Skeletal muscle tissue (tissue), 4 donors: ENCODE measurements around the gene GPR135. TPM values are rescaled to one million over a fixed set of nuclear protein-coding genes. Genes with fewer than 3 reads are reported as not detected.
A peak's percentile ranks its signal among the peaks of the same experiment; 100 is the strongest.
"Not testable (repeated sequence)": the region's sequence is repeated elsewhere in the genome, so short reads cannot be mapped to it uniquely, and the experiment has no call there.

Experiments used
- H3K27ac ChIP-seq: one replicate; pipeline ENCODE4 v1.7.0; 2013; ENCODE audit warnings: mild to moderate bottlenecking, low read depth, low read length, inconsistent platforms
- H3K27me3 ChIP-seq, 3 donors: one replicate each; pipeline ENCODE4 v1.7.0; 2013; ENCODE audit warnings: low read length in 3 of 3; ENCODE audit not compliant: control insufficient read depth in 3 of 3, insufficient read depth in 3 of 3
- H3K36me3 ChIP-seq, 3 donors: one replicate each; pipeline ENCODE4 v1.7.0; 2013; ENCODE audit warnings: low read length in 3 of 3; ENCODE audit not compliant: control insufficient read depth in 3 of 3, insufficient read depth in 3 of 3
- H3K4me1 ChIP-seq, 3 donors: one replicate each; pipeline ENCODE4 v1.7.0; 2013; ENCODE audit warnings: low read length in 3 of 3, mild to moderate bottlenecking in 3 of 3; ENCODE audit not compliant: control insufficient read depth in 3 of 3, insufficient read depth in 3 of 3
- H3K4me3 ChIP-seq, 3 donors: one replicate each; pipeline ENCODE4 v1.7.0; 2013; ENCODE audit warnings: low read length in 3 of 3
- H3K9ac ChIP-seq, 3 donors: one replicate each; pipeline ENCODE4 v1.7.0; 2013; ENCODE audit warnings: low read length in 3 of 3, mild to moderate bottlenecking in 3 of 3, moderate library complexity in 2 of 3, low read depth in 1 of 3
- H3K9me3 ChIP-seq, 3 donors: one replicate each; pipeline ENCODE4 v1.7.0; 2013; ENCODE audit warnings: low read length in 3 of 3; ENCODE audit not compliant: control insufficient read depth in 3 of 3
- total RNA-seq: library from RNA; depleted of rRNA; stranded (reverse); fragments of >200 nt; gene quantifications from one replicate; pipeline ENCODE4 v1.2.3, GENCODE V29; 2014
- donor health status: Osteomylitis.

Gene GPR135
- total RNA-seq, 1 donor from 2014 or later = 2.6 TPM

- no peak overlapping the region for H3K4me3 ChIP-seq
- H3K36me3 ChIP-seq = peaks cover 7 to 20% (median 9%) of the 10 kb centered on the region in 3 donors
- no peak overlapping the region for H3K27ac ChIP-seq
- peaks cover 0 to 7% (median 0%) of the 10 kb centered on the region in 3 donors for H3K4me1 ChIP-seq
- H3K9ac ChIP-seq = no peak overlapping the region
- no peaks in the 10 kb centered on the region for H3K9me3 ChIP-seq
- no peaks in the 10 kb centered on the region for H3K27me3 ChIP-seq
These were observed 13.3 kb downstream of the GPR135 start for GRCh38 chr14:59451849-59452248.

DNA sequence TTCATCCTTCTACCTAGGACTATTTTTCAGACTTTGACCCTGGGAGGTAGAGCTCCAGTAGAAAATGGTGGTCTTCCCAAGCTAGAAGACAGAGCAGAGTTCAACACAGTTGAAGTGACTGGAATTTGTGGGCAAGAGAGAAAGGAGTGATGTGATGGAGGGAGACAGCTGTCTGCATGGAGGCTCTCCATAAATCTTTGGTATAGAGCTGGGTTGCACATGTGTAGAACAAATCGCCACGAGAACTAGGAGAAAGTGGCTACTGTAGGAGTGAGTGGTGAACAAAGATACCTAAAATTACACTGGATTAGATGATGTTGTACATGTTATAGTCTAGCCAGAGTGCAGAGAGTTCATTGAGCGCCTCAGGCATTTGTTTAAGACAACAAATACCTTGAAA, 14.5 kb downstream of the GPR135 start:
- Histone ChIP-seq H3K4me3 (no peak overlapping the region), H3K9me3 (no peaks in the 10 kb centered on the region), H3K4me1 (peaks cover 0 to 7% (median 0%) of the 10 kb centered on the region in 3 donors), H3K36me3 (peaks cover 6 to 17% (median 7%) of the 10 kb centered on the region in 3 donors), H3K27me3 (no peaks in the 10 kb centered on the region), H3K27ac (no peak overlapping the region), H3K9ac (no peak overlapping the region)

DNA sequence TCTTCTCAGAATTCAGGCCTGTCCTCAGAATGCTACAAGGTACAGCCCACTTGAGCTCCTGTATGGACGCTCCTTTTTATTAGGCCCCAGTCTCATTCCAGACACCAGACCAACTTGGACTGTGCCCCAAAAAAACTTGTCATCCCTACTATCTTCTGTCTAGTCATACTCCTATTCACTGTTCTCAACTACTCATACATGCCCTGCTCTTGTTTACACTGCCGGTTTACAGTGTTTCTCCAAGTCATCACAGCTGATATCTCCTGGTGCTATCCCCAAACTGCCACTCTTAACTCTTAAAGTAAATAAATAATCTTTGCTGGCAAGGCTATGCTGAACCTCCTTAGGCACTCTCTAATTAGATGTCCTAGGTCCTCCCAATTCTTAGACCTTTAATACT, 16.5 kb downstream of the GPR135 start:
- H3K4me3 ChIP-seq, H3K4me1 ChIP-seq, H3K27ac ChIP-seq, H3K9ac ChIP-seq, H3K9me3 ChIP-seq, H3K27me3 ChIP-seq: not testable (repeated sequence)
- H3K36me3 ChIP-seq = peaks cover 0 to 12% (median 0%) of the 10 kb centered on the region in 3 donors

DNA sequence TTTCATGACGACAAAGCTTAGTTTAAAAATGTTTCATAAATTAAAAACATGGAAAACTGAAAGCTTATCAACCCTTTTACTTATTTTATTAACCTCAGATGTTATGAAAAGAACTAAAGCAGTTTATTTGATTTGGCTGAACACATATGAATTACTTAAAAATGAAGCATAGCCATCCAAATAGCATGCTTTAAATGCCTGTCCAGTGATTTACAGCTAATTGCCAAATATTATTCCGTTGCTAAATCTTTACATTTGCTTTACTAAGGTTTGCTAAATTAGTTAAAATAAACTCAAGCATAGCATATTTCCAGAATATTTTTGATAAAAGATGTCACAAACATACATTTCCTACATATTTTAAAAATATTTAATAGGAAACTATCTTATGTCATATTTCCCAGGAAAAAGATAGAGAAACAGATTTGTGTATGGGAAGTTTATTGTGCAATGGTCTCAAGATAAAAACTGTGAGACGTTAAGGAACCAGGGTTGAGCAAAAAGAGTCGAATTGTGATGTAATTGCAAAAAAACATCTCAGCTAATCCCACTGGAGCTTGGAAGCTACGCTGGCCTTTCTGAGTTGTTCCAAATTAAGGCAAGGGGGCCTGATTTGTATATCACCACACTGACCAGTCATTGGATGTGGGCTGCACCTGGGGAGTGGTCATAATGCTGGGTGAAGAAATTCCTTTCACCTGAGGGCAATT, 25.8 kb downstream of the GPR135 start:
- H3K4me3 ChIP-seq = no peak overlapping the region
- H3K4me1 ChIP-seq = no peaks in the 10 kb centered on the region
- no peak overlapping the region for H3K9ac ChIP-seq
- H3K9me3 ChIP-seq = no peaks in the 10 kb centered on the region
- no peaks in the 10 kb centered on the region for H3K27me3 ChIP-seq
- H3K27ac ChIP-seq = no peak overlapping the region
- no peaks in the 10 kb centered on the region for H3K36me3 ChIP-seq

DNA sequence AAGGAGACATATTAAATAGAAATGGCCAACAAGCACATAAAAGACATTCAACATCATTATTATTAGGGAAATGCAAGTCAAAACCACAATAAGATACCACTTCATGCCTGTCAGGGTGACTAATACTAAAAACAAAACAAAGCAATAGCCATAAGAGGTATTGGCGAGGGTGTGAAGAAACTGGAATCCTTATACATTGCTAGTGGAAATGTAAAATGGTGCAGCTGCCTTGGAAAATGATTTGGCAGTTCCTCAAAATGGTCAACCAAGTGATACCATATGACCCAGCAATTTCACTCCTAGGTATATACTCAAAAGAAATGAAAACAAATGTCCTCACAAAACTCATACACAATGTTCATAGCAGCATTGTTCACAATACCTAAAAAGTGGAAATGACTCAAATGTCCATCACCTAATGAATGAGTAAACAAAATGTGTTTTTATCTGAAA, 27.0 kb downstream of the GPR135 start:
- no peak overlapping the region for H3K4me3 ChIP-seq
- H3K9ac ChIP-seq = no peak overlapping the region
- H3K4me1 ChIP-seq = no peaks in the 10 kb centered on the region
- H3K27ac ChIP-seq = no peak overlapping the region
- H3K27me3 ChIP-seq = no peaks in the 10 kb centered on the region
- H3K36me3 ChIP-seq = no peaks in the 10 kb centered on the region
- H3K9me3 ChIP-seq = no peaks in the 10 kb centered on the region

- Histone ChIP-seq H3K4me3 (no peak overlapping the region), H3K36me3 (no peaks in the 10 kb centered on the region), H3K27me3 (no peaks in the 10 kb centered on the region), H3K27ac (no peak overlapping the region), H3K9ac (no peak overlapping the region), H3K9me3 (no peaks in the 10 kb centered on the region), H3K4me1 (no peaks in the 10 kb centered on the region)
These were observed 29.2 kb downstream of the GPR135 start for GRCh38 chr14:59435987-59436386.

GRCh38 chr14:59435101-59435500, 30.1 kb downstream of the GPR135 start:
- no peak overlapping the region for H3K27ac ChIP-seq
- no peak overlapping the region for H3K9ac ChIP-seq
- no peaks in the 10 kb centered on the region for H3K27me3 ChIP-seq
- H3K9me3 ChIP-seq = no peaks in the 10 kb centered on the region
- no peak overlapping the region for H3K4me3 ChIP-seq
- no peaks in the 10 kb centered on the region for H3K4me1 ChIP-seq
- no peaks in the 10 kb centered on the region for H3K36me3 ChIP-seq

DNA sequence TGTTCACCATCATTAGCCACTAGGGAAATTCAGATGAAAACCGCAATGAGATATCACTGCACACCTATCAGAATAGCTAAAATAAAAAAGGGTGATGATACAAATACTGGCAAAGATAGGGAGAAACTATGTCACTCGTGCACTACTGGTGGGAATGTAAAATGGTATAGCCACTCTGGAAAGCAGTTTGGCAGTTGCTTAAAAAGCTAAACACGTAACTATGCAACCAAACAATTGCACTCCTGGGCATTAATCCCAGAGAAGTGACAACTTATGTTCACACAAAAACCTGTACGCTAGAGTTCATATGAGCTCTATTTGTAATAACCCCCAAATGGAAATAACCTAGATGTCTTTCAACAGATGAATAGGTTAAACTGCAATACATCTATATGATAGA, 35.4 kb downstream of the GPR135 start:
- Histone ChIP-seq H3K36me3 (no peaks in the 10 kb centered on the region), H3K27ac (no peak overlapping the region), H3K9me3 (no peaks in the 10 kb centered on the region), H3K9ac (no peak overlapping the region), H3K27me3 (no peaks in the 10 kb centered on the region), H3K4me3 (no peak overlapping the region), H3K4me1 (peaks cover 10 to 14% (median 14%) of the 10 kb centered on the region in 3 donors)

GRCh38 chr14:59428581-59429012, 36.6 kb downstream of the GPR135 start:
- Histone ChIP-seq H3K9me3 (no peaks in the 10 kb centered on the region), H3K27me3 (no peaks in the 10 kb centered on the region), H3K9ac (no peak overlapping the region), H3K36me3 (no peaks in the 10 kb centered on the region), H3K4me3 (no peak overlapping the region), H3K4me1 (peaks cover 10 to 14% (median 14%) of the 10 kb centered on the region in 3 donors), H3K27ac (no peak overlapping the region)

- no peak overlapping the region for H3K4me3 ChIP-seq
- H3K4me1 ChIP-seq = peaks cover 10 to 14% (median 14%) of the 10 kb centered on the region in 3 donors
- H3K27me3 ChIP-seq = no peaks in the 10 kb centered on the region
- no peaks in the 10 kb centered on the region for H3K9me3 ChIP-seq
- H3K27ac ChIP-seq = peak overlapping the region; percentile 34
- no peak overlapping the region for H3K9ac ChIP-seq
- H3K36me3 ChIP-seq = no peaks in the 10 kb centered on the region
These were observed 37.3 kb downstream of the GPR135 start for GRCh38 chr14:59427653-59428580.
